Stimulated activated CD8-positive, alpha-beta memory T cell treated with anti-CD3 and anti-CD28 coated beads, Interleukin-15, amount 100 ng/mL, for 24 hours (primary cell): Measurements from ENCODE around the gene LRRC59.
"Not testable (repeated sequence)": the region's sequence is repeated elsewhere in the genome, so short reads cannot be mapped to it uniquely, and the experiment has no call there.

Experiments
- DNase-seq: peaks from one replicate; pipeline ENCODE4 v3.0.0-alpha.2; 2020; ENCODE audit warnings: low read depth

LRRC59 gene

DNA sequence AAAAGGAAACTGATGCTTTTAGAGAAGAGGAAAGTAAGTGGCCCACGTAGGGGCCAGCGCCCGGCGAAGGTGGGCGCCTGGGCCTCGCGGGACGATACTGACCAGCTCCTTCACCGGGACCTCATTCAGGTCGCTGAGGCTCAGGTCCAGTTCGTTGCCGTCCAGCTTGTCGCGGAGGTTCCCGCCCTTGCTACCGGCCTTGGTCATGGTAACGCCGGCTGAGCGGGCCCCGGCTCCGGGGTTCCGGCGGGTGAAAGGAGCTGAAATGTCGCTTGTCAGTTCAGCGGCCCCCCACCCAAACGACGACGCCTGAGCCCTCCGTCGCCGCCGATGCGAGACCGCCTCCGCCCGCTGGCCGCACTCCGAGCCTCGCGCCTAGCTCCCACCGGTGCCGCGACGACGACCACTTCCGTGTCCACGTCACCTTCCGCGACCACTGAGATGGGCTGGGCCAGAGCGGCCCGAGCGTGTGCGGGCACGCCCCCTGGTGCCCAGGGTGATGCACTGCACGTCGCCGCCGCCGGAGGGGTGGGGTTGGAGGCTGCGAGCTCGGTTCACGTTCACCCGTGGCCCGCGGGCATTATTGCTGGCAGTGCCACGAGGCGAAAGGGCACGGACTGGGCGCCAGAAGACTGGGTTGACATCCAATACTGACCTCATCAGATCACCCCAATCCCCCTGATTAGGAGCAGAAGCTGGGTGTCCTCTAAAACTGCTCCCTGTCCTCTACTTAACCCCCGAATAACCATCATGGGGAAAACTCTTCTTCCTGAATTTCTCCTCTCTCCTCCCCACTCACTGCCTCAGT, at the start of gene LRRC59:
Gene LRRC59 (minus strand): TSS at position 413 of the 808 bp plus-strand sequence. CDS start 206 bp downstream, at position 207.
- DNase-seq = peak; percentile 93

DNA sequence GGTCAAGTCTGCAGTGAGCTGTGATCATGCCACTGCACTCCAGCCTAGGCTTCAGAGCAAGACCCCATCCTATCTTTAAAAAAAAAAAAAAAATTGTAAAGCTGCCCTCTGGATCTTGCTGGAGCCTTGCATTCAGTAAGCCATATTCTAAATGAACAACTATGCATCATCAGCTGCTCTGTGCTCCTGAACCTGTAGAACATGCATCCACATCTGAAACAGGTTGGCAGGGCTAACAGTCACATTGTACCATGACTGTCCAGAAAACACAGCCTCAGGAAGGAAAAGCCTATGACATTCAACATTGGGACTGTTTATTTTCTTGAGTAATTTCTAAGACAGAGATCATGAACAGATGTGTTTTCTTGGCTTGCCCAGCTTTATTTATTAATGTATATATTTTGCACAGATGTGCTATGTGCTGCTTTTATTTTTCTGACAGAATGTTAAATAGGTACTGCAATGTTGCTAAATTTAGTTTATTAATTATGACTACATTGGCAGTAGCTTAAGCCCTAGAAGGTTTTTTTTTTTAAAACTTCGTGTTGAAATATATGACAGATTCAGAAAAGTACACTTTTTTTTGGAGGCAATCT, 48.5 kb upstream of the LRRC59 start:
- no peak for DNase-seq

DNA sequence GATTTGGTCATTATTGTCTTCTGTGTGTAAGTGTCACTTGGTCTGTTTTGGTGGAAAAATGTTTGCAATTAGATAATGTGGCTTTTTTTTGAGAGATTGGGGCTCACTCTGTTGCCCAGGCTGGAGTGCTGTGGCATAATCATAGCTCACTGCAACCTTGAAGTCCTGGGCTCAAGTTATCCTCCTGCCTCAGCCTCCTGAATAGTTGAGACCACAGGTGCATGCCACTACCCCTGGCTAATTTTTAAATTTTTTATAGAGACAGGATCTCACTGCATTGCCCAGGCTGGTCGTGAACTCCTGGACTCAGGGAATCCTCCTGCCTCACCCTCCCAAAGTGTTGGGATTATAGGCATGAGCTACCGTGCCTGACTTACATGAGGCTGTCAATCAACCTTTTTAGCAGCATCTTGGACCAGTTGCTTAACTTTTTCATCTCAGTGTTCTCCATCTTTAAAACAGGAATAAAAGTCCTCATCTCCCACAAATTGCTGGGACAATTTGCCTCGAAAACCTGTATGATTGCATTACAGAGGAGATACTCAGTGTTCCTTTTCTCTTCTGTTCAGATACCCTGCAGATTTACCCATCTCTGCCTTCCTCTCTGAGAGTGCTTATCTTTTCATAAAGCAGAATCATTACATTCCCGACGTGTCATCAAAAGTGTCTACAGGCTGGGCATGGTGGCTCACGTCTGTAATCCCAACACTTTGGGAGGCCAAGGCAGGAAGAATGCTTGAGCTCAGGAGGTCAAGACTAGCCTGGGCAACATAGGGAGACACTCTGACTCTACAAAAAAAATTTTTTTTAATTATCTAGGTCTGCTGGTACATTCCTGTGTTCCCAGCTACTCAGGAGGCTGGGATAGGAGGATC, 47.8 kb upstream of the LRRC59 start:
- DNase-seq = no peak

DNA sequence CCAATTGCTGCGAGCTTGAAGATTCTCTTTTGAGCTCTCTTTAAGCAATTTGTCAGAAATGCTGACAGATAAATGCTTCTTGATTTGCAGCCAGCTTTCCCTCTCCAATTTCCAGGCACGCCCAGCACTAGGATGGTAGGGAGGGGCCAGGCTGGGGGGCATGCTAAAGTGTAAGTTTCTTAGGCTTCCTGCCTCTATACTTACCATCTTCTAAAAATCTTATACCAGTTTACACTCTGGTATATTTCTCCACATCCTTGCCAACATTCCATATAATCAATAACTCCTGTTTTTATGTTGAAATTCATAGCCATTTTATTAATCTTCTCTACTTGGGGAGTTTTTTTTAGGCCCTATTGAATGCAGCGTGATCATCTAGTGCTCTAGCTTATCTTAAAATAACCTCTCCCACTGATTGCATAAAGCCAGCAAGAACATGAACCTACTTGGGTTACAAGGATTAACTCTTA, 46.2 kb upstream of the LRRC59 start:
- no peak for DNase-seq

DNA sequence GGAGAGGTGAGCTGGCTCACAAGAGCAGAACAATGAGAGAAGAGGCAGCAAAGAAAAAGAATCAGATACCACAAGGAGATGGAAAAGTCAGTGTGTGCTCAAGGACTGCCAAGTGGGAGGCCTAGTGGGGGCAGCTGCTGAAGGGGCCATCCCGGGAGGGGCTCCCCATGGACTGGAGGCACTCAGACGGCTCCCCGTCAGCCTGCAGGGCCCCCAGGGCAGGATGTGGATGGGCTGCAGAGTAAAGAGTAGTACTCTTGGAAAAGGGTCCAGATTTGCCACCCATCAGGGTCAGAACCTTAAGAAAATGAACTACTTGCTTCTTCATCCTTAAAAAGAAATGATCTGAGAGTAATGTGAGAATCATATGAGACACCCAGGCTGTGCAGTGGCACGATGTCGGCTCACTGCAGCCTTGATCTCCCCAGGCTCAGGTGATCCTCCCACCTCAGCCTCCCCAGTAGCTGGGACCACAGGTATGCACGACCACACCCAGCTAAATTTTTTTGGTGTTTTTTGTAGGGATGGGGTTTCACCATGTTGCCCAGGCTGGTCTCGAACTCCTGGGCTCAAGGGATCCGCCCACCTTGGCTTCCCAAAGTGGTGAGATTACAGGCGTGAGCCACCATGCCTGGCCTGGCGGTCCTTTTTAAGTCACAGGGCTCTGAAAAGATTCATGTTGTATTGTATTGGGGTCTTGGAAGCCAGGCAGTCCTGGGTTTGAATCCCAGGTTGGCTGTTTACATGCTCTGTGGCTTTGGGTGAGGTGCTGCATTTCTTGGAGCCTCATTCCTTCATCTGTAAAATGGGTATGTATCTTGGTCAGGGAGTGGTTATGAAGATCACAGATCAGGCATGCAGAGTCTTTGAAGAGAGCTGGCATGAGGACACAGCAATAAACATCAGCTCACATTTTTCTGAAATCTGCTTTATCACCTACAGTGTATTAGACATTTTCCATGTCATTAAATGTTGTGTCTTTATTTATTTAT, 43.8 kb upstream of the LRRC59 start:
- DNase-seq = no peak

DNA sequence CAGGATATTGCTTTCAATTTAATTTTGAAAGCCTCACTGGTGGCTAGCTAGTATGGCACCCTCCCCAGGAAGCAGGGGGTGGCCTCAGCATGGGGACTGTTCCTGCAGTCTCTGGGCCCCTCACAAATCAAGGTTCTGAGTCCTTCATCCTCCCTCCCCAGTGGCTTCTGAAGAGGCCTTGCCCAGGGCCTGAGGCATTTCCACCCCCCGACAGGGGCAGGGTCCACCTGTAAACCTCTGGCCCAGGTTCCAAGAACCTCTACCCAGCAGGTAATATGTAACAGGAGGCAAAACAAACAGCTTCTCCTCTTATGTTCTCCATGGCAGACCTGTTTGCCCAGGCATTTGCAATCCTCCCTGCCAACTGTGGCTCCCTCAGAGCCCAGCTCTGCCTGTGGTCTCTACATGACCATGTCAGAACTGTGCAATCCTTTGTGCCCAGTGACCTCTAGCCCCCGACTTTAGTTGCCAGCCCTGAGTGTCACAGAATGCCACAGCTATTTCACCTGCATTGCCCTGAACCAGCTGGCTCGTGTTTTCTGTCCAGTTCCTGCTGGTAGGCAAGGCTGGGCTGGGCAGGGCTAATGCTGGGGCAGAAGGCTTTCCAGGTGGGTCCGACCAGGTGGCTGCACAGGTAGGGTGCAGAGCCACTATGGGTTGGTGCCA, 43.0 kb upstream of the LRRC59 start:
- DNase-seq = no peak

DNA sequence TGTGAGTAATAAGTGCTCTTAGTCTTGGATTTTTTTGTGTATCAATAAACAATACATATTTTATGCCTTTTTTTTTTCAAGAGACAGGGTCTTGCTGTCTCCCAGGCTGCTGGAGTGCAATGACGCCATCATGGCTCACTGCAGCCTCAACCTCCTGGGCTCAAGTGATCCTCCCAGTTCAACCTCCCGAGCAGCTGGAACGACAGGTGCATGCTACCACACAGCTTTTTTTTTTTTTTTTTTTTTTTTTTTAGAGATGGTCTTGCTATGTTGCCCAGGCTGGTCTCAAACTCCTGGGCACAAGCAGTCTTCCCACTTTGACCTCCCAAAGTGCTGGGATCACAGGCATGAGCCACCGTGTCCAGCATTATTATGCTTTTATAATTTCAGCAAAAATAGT, 41.7 kb upstream of the LRRC59 start:
- no peak for DNase-seq

DNA sequence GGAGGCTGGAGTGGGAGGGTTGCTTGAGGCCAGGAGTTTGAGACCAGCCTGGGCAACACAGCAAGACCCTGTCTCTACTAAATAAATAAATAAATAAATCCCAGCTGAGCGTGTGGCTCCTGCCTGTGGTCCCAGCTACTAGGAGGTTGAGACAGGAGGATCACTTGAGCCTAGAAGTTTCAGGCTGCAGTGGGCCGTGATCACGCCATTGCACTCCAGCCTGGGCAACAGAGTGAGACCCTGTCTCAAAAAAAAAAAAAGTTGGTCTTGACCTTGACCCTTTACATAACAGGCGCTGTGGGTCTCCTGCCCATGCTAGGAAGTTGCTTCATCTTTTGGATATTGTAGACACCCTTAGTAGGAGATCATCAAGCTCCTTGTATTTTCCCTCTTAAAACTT, 40.1 kb upstream of the LRRC59 start:
- no peak for DNase-seq

DNA sequence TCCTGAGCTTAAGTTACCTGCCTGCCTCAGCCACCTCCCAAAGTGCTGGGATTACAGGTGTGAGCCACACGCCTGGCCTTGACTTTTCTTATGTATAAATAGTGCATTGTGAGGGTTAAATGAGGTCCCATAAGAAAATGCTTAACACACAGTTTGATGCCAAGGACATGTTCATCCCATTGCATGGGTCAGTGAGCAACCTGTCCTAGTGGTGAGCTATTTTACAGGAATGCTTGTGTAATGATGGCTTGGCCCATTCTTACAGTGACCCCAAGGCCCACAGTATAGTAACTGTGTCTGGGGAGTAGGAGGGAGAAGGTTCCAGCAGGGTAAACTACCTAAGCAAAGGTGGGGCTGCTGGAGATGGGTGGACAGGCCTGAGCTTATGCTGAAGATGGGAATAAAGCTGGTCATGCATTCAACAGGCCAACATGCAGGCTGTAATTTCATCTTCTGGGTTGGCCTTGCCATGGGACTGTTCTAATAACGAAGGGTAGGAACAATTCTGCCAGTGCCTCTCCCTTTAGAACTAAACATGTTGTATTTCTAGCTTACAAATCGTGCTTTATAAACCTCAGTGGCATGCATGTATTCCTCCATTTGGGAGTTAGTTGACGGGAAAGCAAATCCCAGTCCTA, 34.9 kb upstream of the LRRC59 start:
- no peak for DNase-seq

DNA sequence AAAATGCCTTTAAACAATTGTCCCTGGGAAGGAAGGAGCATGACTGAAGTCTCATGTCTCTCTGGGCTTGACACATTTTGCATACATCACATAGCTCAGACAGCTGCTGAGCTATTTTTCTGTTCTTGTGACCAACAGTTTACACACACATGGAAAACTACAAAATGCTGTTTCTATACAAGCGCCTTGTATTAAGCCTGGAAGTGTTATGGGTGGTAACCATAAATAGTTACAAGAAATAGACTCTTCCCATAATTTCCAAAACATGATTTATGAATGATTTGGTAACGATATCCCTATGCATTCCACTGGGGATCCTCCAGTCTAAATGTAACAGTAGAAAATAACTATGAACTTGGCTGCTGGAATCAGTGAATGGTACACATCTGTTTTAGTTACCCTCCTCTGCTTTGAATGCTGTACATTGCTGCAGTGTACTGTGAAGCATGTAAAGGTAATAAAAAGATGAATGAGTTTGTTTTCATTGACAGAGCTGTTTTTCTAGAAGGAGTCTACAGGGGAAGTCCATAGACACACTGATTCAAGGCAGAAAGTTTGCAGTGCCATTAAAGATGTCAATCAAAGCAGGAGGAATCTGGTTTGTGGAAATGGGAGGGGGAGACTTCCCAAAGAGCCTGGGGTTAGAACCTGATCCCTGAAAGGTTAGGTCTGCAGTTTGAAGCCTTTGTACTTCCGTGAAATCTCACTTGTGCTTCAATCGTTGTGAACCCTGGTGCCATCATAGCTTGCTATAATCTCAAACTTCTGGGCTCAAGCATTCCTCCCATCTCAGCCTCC, 33.7 kb upstream of the LRRC59 start:
- DNase-seq = no peak

DNA sequence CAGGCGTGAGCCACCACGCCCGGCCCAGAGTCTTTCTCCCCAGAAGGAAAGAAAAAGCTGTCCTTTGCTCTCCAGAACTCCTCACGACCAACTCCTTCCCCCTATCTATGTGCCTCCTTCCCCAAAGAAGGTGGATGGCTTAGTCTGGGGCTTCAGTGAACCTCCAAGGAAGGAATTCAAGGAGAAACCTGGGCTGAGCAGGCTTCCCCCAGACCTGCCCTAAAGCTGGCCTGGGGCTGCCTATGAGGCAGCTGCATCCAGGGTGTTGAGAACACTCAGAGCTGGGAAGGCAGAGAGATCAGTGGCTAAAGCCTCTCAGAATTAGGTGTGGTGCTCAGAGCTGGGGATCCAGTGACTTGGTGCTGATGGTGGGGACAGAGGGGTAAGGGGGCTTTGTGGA, 32.5 kb upstream of the LRRC59 start:
- no peak for DNase-seq

DNA sequence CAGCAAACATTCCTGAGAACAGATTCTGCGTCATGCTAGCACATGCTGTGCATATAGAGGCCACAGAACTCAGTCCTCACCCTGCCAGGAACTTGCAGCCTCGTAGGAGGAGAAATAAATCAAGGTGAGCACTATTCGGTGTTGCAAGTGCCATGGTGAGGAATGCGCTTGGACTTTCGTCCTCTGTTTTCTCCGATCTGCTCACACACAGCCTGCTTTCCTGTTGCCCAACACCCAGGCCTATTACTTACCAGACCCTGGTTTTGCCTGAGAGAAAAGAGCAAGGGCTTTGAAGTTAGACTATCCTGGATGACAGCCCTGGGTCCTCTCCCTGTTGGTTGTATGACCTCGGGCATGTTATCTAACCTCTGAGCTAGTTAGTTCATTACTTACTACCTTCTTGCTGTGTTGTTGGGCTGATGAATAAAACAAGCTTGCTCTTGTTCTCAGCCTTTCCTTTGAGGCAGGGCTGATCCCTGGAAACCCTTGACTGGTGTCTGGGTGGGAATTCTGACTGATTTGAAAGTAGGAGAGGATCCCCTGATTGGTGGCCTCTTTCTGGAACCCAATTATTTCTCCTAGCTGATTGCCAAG, 31.6 kb upstream of the LRRC59 start:
- no peak for DNase-seq

DNA sequence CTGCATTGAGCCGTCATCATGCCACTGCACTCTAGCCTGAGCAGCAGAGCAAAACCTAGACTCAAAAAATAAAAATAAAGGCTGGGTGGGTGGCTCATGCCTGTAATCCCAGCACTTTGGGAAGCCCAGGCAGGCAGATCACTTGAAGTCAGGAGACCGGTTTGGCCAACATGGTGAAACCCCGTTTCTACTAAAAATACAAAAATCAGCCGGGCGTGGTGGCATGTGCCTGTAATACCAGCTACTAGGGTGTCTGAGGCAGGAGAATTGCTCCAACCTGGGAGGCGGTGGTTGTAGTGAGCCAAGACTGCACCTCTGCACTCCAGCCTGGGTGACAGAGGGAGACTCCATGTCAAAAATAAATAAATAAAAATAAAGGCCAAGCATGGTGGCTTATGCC, 30.8 kb upstream of the LRRC59 start:
- not testable (repeated sequence) for DNase-seq

DNA sequence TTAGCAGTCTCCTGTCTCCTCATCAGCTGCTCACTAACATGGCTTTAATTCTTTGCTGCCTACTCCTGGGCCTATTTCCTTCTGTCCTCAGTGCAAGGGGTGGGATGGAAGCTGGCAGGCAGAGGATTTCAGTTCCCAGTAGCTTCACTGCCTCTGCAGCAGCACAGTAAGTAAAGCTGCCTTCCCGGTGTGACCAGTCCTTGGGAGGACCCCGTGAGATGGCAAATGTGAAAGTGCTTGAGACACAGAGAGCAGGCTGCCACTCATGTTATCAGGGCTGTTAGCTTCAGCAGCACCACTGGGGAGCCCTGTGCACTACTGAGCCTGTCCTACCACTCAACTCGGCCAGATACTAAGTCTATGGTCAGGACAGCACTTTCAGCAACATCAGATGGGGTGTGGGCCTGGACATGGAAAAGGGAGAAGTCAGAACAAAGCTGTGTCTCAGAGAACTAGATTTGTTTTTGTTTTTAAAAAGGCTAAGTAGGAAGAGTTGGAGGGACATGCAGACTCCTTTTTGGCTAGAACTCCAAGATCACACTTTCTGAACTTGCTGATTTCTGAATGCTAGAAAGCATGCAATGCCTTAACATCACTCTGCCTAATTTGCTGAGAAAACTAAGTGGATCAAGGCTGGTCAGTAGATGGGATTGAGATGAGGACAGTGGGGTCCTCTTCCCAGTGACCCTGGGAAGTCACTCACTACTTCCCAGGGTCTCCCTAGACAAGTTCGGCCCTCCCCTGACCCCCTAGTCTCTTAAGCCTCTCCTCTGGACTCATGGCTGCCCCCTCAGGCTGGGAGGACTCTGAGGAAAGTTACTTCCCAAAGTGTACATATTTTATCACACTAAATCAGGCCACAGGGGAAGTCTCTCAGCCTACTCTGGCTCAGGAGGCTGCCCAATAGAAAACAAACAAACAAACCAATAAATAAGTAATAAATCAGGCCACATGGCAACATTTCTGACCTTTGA, 29.8 kb upstream of the LRRC59 start:
- no peak for DNase-seq

DNA sequence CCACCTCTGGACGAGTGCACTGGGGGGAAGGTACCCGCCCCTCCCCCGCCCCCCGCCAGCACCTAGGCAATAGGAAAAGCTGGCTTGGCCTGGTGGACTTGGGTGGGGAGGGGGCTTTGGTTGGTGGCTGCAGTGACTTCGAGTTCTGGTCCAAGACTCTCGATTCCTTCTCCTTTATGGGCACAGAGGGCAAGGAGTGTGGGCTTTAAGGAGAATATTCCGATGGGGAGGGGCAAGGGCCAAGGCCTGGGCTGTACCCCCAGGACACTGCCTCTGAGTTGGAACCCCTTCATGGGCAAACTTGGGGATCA, 29.1 kb upstream of the LRRC59 start:
- no peak for DNase-seq

DNA sequence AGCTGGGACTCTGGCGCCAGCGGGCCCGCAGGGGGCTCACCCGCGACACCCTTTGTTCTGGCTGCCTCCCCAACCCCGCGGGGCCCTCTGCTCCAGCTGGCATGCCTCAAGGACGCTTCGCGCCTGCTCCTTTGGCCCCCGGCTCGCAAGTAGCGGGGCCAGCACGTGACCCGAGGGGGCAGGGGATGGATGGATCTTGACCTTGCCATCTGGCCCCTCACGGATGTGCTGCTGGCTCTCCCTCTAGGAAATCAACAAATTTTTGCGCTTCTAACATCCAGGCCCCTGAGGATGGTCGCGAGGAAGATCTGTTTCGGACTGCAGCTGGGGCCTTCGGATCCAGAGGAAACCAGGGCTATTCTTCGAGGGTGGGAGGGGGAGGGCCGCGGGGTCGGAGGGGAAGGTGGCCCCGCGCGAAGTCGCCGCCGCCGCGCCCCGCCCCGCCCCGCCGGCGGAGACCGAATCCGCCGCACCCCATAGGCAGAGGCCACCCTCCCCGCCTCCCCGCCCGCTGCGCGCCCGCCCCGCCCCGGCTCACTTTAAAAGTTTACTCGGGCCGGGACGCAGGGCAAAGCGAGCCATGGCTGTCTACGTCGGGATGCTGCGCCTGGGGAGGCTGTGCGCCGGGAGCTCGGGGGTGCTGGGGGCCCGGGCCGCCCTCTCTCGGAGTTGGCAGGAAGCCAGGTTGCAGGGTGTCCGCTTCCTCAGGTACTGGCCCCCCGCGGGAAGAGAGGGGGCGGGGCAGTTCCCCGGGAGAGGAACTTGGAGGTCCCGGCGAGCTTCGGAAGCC, 28.6 kb upstream of the LRRC59 start, which contains the start of gene ACSF2:
Gene ACSF2 (plus strand): TSS at position 537 of the 790 bp plus-strand sequence. CDS start 44 bp downstream, at position 581.
- peak; percentile 49 for DNase-seq
